ENCODE measurements around the gene RALGPS1. TPM values are rescaled to one million over a fixed set of nuclear protein-coding genes. Genes with fewer than 3 reads are reported as not detected.

The RALGPS1 gene
- polyA plus RNA-seq, 1 of the 3 experiments (the other 2 are of a cell fraction) = 3.9 TPM

GRCh38 chr9:127215268-127216209, 301.0 kb downstream of the RALGPS1 start:
- Histone ChIP-seq H3K27me3 (ENCODE audit: insufficient read depth) (no peaks in the 10 kb centered on the region), H3K9ac (no peak overlapping the region), H3K79me2 (ENCODE audit: insufficient read depth) (no peaks in the 10 kb centered on the region), H3K36me3 (replicated peaks in 1 of 2; ENCODE audit: control insufficient read depth in 1 of 2, insufficient read depth in 2 of 2, low read length in 1 of 2) (no peaks in the 10 kb centered on the region), H3K9me3 (no peaks in the 10 kb centered on the region), H4K20me1 (ENCODE audit: insufficient read depth) (no peaks in the 10 kb centered on the region), H3K4me1 (ENCODE audit: control insufficient read depth in 1 of 2, insufficient read depth in 2 of 2, low read depth in 1 of 2, low read length in 1 of 2) (peaks cover 0 to 5% of the 10 kb centered on the region in 2 experiments; a peak in 1 of 4 replicates), H2AFZ (ENCODE audit: low read depth) (no peak overlapping the region), H3K4me2 (no peak overlapping the region), H3F3A (replicated peaks; ENCODE audit: insufficient read depth) (no peaks in the 10 kb centered on the region), H3K27ac (ENCODE audit: low read depth in 2 of 2, low read length in 1 of 2) (no peak overlapping the region), H3K9me2 (no peaks in the 10 kb centered on the region), H3K4me3 (ENCODE audit: low read depth in 2 of 2, low read length in 1 of 2) (no peak overlapping the region)
- TF ChIP-seq FOXM1 (IDR thresholded peaks at IDR 0.05; ENCODE audit: low read depth) (no peak), PBX3 (IDR thresholded peaks at IDR 0.05) (no peak), ZBTB33 (IDR thresholded peaks at IDR 0.05; ENCODE audit: borderline replicate concordance, low read depth) (no peak), JUND (IDR thresholded peaks at IDR 0.05) (no peak), GATA2 (CRISPR knock-in tag; IDR thresholded peaks at IDR 0.05) (no peak), YY1 (IDR thresholded peaks at IDR 0.05; ENCODE audit: low read depth) (no peak), IRF3 (IDR thresholded peaks at IDR 0.05; ENCODE audit: low read depth, low read length) (no peak), RFX5 (IDR thresholded peaks at IDR 0.05; ENCODE audit: low read length) (no peak)
- DNase-seq = no peak
- POLR2A ChIA-PET = no interaction called here
- CTCF ChIA-PET = interaction anchor here (0.6 to 8.4 kb wide), 26 partner anchors 8 to 350 kb away, joined by 3 to 61 read pairs (median 5); partner anchors contain the start of genes GARNL3, SLC2A8 and ZNF79
- WGBS (ENCODE audit: low lambda C conversion rate) = 85% methylated on average over 12 of the region's 14 CpGs

GRCh38 chr9:127216210-127216887, 301.8 kb downstream of the RALGPS1 start:
- Histone ChIP-seq H4K20me1 (ENCODE audit: insufficient read depth) (no peaks in the 10 kb centered on the region), H3K36me3 (replicated peaks in 1 of 2; ENCODE audit: control insufficient read depth in 1 of 2, insufficient read depth in 2 of 2, low read length in 1 of 2) (no peaks in the 10 kb centered on the region), H3K4me2 (no peak overlapping the region), H3K4me3 (ENCODE audit: low read depth in 2 of 2, low read length in 1 of 2) (no peak overlapping the region), H3K9me2 (no peaks in the 10 kb centered on the region), H3F3A (replicated peaks; ENCODE audit: insufficient read depth) (no peaks in the 10 kb centered on the region), H3K27ac (ENCODE audit: low read depth in 2 of 2, low read length in 1 of 2) (no peak overlapping the region), H3K9ac (no peak overlapping the region), H3K27me3 (ENCODE audit: insufficient read depth) (no peaks in the 10 kb centered on the region), H3K4me1 (ENCODE audit: control insufficient read depth in 1 of 2, insufficient read depth in 2 of 2, low read depth in 1 of 2, low read length in 1 of 2) (peaks cover 0 to 5% of the 10 kb centered on the region in 2 experiments; a peak in 1 of 4 replicates), H3K9me3 (no peaks in the 10 kb centered on the region), H2AFZ (ENCODE audit: low read depth) (no peak overlapping the region), H3K79me2 (ENCODE audit: insufficient read depth) (no peaks in the 10 kb centered on the region)
- TF ChIP-seq SIN3A (IDR thresholded peaks at IDR 0.05; ENCODE audit: borderline replicate concordance, low read depth, low read length) (no peak), YY1 (IDR thresholded peaks at IDR 0.05; ENCODE audit: low read depth) (no peak), EP300 (IDR thresholded peaks at IDR 0.05; ENCODE audit: borderline replicate concordance in 1 of 2, low read depth in 1 of 2, low read length in 1 of 2) (no peak), RXRA (IDR thresholded peaks at IDR 0.05; ENCODE audit: borderline replicate concordance, low read depth) (no peak), POLR2AphosphoS5 (IDR thresholded peaks at IDR 0.05; ENCODE audit: low read depth, low read length) (no peak), RAD21 (IDR thresholded peaks at IDR 0.05; ENCODE audit: low read length) (no peak), MAX (IDR thresholded peaks at IDR 0.05; ENCODE audit: low read depth) (no peak), ELF1 (IDR thresholded peaks at IDR 0.05) (no peak), SMC3 (IDR thresholded peaks at IDR 0.05; ENCODE audit: low read depth, low read length) (no peak), FOSL2 (IDR thresholded peaks at IDR 0.05; ENCODE audit: borderline replicate concordance, low read depth) (no peak), TCF12 (IDR thresholded peaks at IDR 0.05) (no peak)
- WGBS (ENCODE audit: low lambda C conversion rate) = 93% methylated on average over 7 of the region's 7 CpGs
- DNase-seq = no peak
- CTCF ChIA-PET = interaction anchor here (1.1 to 8.4 kb wide), 3 partner anchors 11 to 276 kb away, joined by 3 to 61 read pairs (median 10); no protein-coding TSS in a partner anchor
- POLR2A ChIA-PET = no interaction called here
